ENCODE measurements around the gene SLC16A6. TPM values are rescaled to one million over a fixed set of nuclear protein-coding genes. Genes with fewer than 3 reads are reported as not detected.
"Not testable (repeated sequence)": the region's sequence is repeated elsewhere in the genome, so short reads cannot be mapped to it uniquely, and the experiment has no call there.

Gene SLC16A6
- total and polyA plus RNA-seq, 2 of the 4 experiments (the other 2 are of a cell fraction) = 0.22 to 0.54 TPM

DNA sequence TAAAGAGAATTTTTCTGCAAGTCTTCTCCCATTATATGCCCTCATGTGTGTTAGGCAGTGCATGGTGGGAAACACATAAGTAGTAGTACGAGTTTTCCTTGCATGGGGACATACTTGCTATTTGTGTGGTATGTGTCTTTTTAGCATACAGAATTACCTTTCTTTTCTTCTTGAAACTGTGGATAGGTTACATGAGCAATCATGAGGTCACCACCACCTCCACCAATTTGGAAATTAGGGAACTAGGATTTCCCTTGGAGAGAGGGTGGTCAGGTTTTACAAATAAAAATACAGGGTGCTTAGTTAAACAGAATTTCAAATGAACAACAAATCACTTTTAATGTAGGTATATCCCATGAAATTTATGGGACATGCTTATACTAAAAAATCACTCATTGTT, 59.4 kb downstream of the SLC16A6 start:
- no peak overlapping the region for H3K14ac ChIP-seq (replicated peaks; ENCODE audit: low read depth, low read length)
- H4K8ac ChIP-seq (ENCODE audit: low read depth in 2 of 2, low read length in 2 of 2) = no peak overlapping the region
- no peak overlapping the region for H3K56ac ChIP-seq (ENCODE audit: extremely low read depth, insufficient read depth, low read length)
- H2AFZ ChIP-seq (replicated peaks; ENCODE audit: low read length, poor library complexity) = no peak overlapping the region
- no peak overlapping the region for H3K23ac ChIP-seq (ENCODE audit: low read depth, low read length)
- H2AK9ac ChIP-seq (replicated peaks; ENCODE audit: low read depth, low read length, poor library complexity) = no peak overlapping the region
- no peak overlapping the region for H3K9ac ChIP-seq (ENCODE audit: low read depth, low read length)
- no peak overlapping the region for H2BK120ac ChIP-seq (ENCODE audit: low read depth, low read length)
- POLR2A ChIA-PET (ENCODE audit: unreplicated experiment) = no interaction called here
- dilution Hi-C loops (cut with HindIII; ENCODE audit: low sequenced_read_pairs, unreplicated experiment) (no loop called here), in situ Hi-C loops (cut with MboI; ENCODE audit: low sequenced_read_pairs) (no loop called here), intact Hi-C loops (cut with micrococcal nuclease) (no loop called here)
- no peak overlapping the region for H3K18ac ChIP-seq (ENCODE audit: low read depth, low read length)
- H3K36me3 ChIP-seq (ENCODE audit: control insufficient read depth, insufficient read depth, low read length) = no peaks in the 10 kb centered on the region
- no peak for DNase-seq
- H2AK5ac ChIP-seq (ENCODE audit: low read depth, low read length) = no peak overlapping the region
- H3K9me1 ChIP-seq (ENCODE audit: insufficient read depth, low read length) = no peaks in the 10 kb centered on the region
- no peak overlapping the region for H2BK5ac ChIP-seq (ENCODE audit: low read depth, low read length, poor library complexity, severe bottlenecking)
- H4K91ac ChIP-seq (ENCODE audit: insufficient read depth, low read depth, low read length) = no peak overlapping the region
- H4K20me1 ChIP-seq (ENCODE audit: insufficient read depth, low read length) = no peaks in the 10 kb centered on the region
- TF ChIP-seq NFE2L2 (IDR thresholded peaks at IDR 0.05; ENCODE audit: low read depth, low read length) (no peak), POLR2A (IDR thresholded peaks at IDR 0.05; ENCODE audit: low read depth, low read length) (no peak), RFX5 (IDR thresholded peaks at IDR 0.05; ENCODE audit: low read depth, low read length) (no peak)
- TF ChIP-seq, protein P1, sequence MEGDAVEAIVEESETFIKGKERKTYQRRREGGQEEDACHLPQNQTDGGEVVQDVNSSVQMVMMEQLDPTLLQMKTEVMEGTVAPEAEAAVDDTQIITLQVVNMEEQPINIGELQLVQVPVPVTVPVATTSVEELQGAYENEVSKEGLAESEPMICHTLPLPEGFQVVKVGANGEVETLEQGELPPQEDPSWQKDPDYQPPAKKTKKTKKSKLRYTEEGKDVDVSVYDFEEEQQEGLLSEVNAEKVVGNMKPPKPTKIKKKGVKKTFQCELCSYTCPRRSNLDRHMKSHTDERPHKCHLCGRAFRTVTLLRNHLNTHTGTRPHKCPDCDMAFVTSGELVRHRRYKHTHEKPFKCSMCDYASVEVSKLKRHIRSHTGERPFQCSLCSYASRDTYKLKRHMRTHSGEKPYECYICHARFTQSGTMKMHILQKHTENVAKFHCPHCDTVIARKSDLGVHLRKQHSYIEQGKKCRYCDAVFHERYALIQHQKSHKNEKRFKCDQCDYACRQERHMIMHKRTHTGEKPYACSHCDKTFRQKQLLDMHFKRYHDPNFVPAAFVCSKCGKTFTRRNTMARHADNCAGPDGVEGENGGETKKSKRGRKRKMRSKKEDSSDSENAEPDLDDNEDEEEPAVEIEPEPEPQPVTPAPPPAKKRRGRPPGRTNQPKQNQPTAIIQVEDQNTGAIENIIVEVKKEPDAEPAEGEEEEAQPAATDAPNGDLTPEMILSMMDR (conservative IDR thresholded peaks at IDR 0.05; ENCODE audit: low read depth, low read length) = no peak
- TF ChIP-seq, protein P2, sequence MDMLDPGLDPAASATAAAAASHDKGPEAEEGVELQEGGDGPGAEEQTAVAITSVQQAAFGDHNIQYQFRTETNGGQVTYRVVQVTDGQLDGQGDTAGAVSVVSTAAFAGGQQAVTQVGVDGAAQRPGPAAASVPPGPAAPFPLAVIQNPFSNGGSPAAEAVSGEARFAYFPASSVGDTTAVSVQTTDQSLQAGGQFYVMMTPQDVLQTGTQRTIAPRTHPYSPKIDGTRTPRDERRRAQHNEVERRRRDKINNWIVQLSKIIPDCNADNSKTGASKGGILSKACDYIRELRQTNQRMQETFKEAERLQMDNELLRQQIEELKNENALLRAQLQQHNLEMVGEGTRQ (IDR thresholded peaks at IDR 0.05; ENCODE audit: low read depth, low read length) = no peak
- H3K27me3 ChIP-seq (ENCODE audit: control insufficient read depth, insufficient read depth, low read length) = no peaks in the 10 kb centered on the region
- H3K79me1 ChIP-seq (ENCODE audit: low read depth in 1 of 2, low read length in 2 of 2) = no peaks in the 10 kb centered on the region
- H3K4me2 ChIP-seq (ENCODE audit: low read depth, low read length) = no peak overlapping the region
- no peak overlapping the region for H2BK15ac ChIP-seq (ENCODE audit: low read depth, low read length)
- no peak overlapping the region for H3K4ac ChIP-seq (ENCODE audit: low read depth, low read length)
- H2BK20ac ChIP-seq (ENCODE audit: low read depth, low read length) = no peak overlapping the region
- H3K9me3 ChIP-seq (ENCODE audit: control insufficient read depth, insufficient read depth, low read length) = no peaks in the 10 kb centered on the region
- H3K4me3 ChIP-seq (ENCODE audit: insufficient read depth, low read depth, low read length) = no peak overlapping the region
- peaks cover 5% of the 10 kb centered on the region; the same call in 1 of the 2 replicates for H3K4me1 ChIP-seq (ENCODE audit: control insufficient read depth, insufficient read depth, low read length)
- ATAC-seq (ENCODE audit: low read depth) = no peak
- no peak overlapping the region for H3K27ac ChIP-seq (ENCODE audit: insufficient read depth, low read length)
- H4K5ac ChIP-seq (ENCODE audit: low read depth, low read length) = no peak overlapping the region
- CTCF ChIA-PET = no interaction called here
- no CpG with 5 or more reads among the region's 1 CpG for WGBS, 2 experiments (ENCODE audit: extremely low coverage in 2 of 2, insufficient read length in 1 of 2)
- no TSS peak for BruUV-seq (replicated peaks)

GRCh38 chr17:68231131-68231530, 59.8 kb downstream of the SLC16A6 start:
- intact Hi-C loops (cut with micrococcal nuclease); in situ Hi-C loops (cut with MboI; ENCODE audit: low sequenced_read_pairs); H2BK5ac ChIP-seq (ENCODE audit: low read depth, low read length, poor library complexity, severe bottlenecking); H2AK5ac ChIP-seq (ENCODE audit: low read depth, low read length); H2BK15ac ChIP-seq (ENCODE audit: low read depth, low read length); H3K79me1 ChIP-seq (ENCODE audit: low read depth in 1 of 2, low read length in 2 of 2); H3K27ac ChIP-seq (ENCODE audit: insufficient read depth, low read length); H3K9ac ChIP-seq (ENCODE audit: low read depth, low read length); H3K27me3 ChIP-seq (ENCODE audit: control insufficient read depth, insufficient read depth, low read length); ATAC-seq (ENCODE audit: low read depth); POLR2A ChIA-PET (ENCODE audit: unreplicated experiment); H3K23ac ChIP-seq (ENCODE audit: low read depth, low read length); H3K56ac ChIP-seq (ENCODE audit: extremely low read depth, insufficient read depth, low read length); H2BK120ac ChIP-seq (ENCODE audit: low read depth, low read length); DNase-seq; H2BK20ac ChIP-seq (ENCODE audit: low read depth, low read length); BruUV-seq (replicated peaks); H3K14ac ChIP-seq (replicated peaks; ENCODE audit: low read depth, low read length); H4K20me1 ChIP-seq (ENCODE audit: insufficient read depth, low read length); H2AFZ ChIP-seq (replicated peaks; ENCODE audit: low read length, poor library complexity); H3K36me3 ChIP-seq (ENCODE audit: control insufficient read depth, insufficient read depth, low read length); H3K9me1 ChIP-seq (ENCODE audit: insufficient read depth, low read length); H3K4me2 ChIP-seq (ENCODE audit: low read depth, low read length); H2AK9ac ChIP-seq (replicated peaks; ENCODE audit: low read depth, low read length, poor library complexity); H3K4me1 ChIP-seq (ENCODE audit: control insufficient read depth, insufficient read depth, low read length); H4K5ac ChIP-seq (ENCODE audit: low read depth, low read length); dilution Hi-C loops (cut with HindIII; ENCODE audit: low sequenced_read_pairs, unreplicated experiment); H3K18ac ChIP-seq (ENCODE audit: low read depth, low read length); H3K9me3 ChIP-seq (ENCODE audit: control insufficient read depth, insufficient read depth, low read length); H4K91ac ChIP-seq (ENCODE audit: insufficient read depth, low read depth, low read length); H4K8ac ChIP-seq (ENCODE audit: low read depth in 2 of 2, low read length in 2 of 2); H3K4me3 ChIP-seq (ENCODE audit: insufficient read depth, low read depth, low read length); H3K4ac ChIP-seq (ENCODE audit: low read depth, low read length): not testable (repeated sequence)
- WGBS, 2 experiments (ENCODE audit: extremely low coverage in 2 of 2, insufficient read length in 1 of 2) = no CpG with 5 or more reads among the region's 4 CpGs
- CTCF ChIA-PET = interaction anchor here (0.6 kb wide), 1 partner anchor 235 kb away, joined by 7 read pairs; no protein-coding TSS in a partner anchor
